Esophagus muscularis mucosa (tissue), 4 donors: ENCODE measurements around the gene NDUFS8. TPM values are rescaled to one million over a fixed set of nuclear protein-coding genes. Genes with fewer than 3 reads are reported as not detected.

ENCODE experiments used
- DNase-seq: peaks from one replicate; pipeline ENCODE4 v3.0.0-alpha.2; 2017; ENCODE audit errors: extremely low spot score
- H3K27ac ChIP-seq, 4 donors: fragments of 200-600 bp; sonication (generic); replicated peaks in 1 of 4; 1 replicate in 3 of 4; 2 replicates in 1 of 4; pipeline ENCODE4 v1.5.1; 2016 to 2019; ENCODE audit warnings: mild to moderate bottlenecking in 1 of 4
- H3K27me3 ChIP-seq, 4 donors: fragments of 200-600 bp; sonication (generic); one replicate each; pipeline versions ENCODE4 v1.5.1 to v1.6.0; 2016 to 2019
- H3K36me3 ChIP-seq, 4 donors: fragments of 200-600 bp; sonication (generic); one replicate each; pipeline ENCODE4 v1.5.1; 2016 to 2019
- H3K4me1 ChIP-seq, 4 donors: fragments of 200-600 bp; sonication (generic); one replicate each; pipeline ENCODE4 v1.5.1; 2016 to 2019
- H3K4me3 ChIP-seq, 4 donors: fragments of 200-600 bp; sonication (generic); 1 replicate in 2 of 4; 2 replicates in 2 of 4; pipeline ENCODE4 v1.5.1; 2016 to 2019; ENCODE audit warnings: mild to moderate bottlenecking in 4 of 4, moderate library complexity in 1 of 4
- H3K9me3 ChIP-seq, 4 donors: fragments of 200-600 bp; sonication (generic); 1 replicate in 3 of 4; 2 replicates in 1 of 4; pipeline ENCODE4 v1.5.1; 2016 to 2019
- CTCF ChIP-seq, 3 experiments: fragments of 200-600 bp in 2 of 3; fragments of 450-650 bp in 1 of 3; sonication (generic) in 2 of 3; IDR thresholded peaks; one replicate each; pipeline ENCODE4 v1.5.1; 2017 to 2019; ENCODE audit warnings: antibody characterized with exemption in 3 of 3, mild to moderate bottlenecking in 2 of 3, moderate library complexity in 1 of 3
- EP300 ChIP-seq: sonication (generic); formaldehyde crosslinking; IDR thresholded peaks from one replicate; pipeline ENCODE4 v1.6.1; 2017; ENCODE audit warnings: antibody characterized with exemption
- POLR2A ChIP-seq: fragments of 450-650 bp; IDR thresholded peaks from one replicate; pipeline ENCODE4 v1.6.1; 2017; ENCODE audit warnings: antibody characterized with exemption, moderate library complexity, mild to moderate bottlenecking, low read depth
- POLR2AphosphoS5 ChIP-seq, 2 donors: sonication (generic); formaldehyde crosslinking; IDR thresholded peaks; one replicate each; pipeline ENCODE4 v1.6.1; 2017; ENCODE audit warnings: antibody characterized with exemption in 2 of 2
- WGBS: methylation state at CpG from one replicate; pipeline ENCODE4 v1.1.5; 2018; 5-methylcytosine and 5-hydroxymethylcytosine counted together
- intact Hi-C: fragments of 100-400 bp; cut with DNase I; formaldehyde crosslinking; loops from one replicate; pipeline ENCODE4 v1.15.1; 2023
- total RNA-seq, 4 donors: library from RNA; depleted of rRNA; stranded (reverse); fragments of >200 nt; gene quantifications; one replicate each; pipeline versions ENCODE4 v1.1.0 to v1.2.1, GENCODE V29; 2016

NDUFS8 gene
- total RNA-seq, 4 donors from 2014 or later: 178 to 271 (median 198) TPM

- no peaks in the 10 kb centered on the region for H3K27me3 ChIP-seq
- H3K36me3 ChIP-seq: peaks cover 15 to 49% (median 28%) of the 10 kb centered on the region in 4 donors
- peak overlapping the region; percentile 76 to 99 (median 86) for H3K4me3 ChIP-seq
- no peaks in the 10 kb centered on the region for H3K9me3 ChIP-seq
- TF ChIP-seq POLR2A (no peak), EP300 (no peak), CTCF (IDR thresholded peaks at IDR 0.05) (no peak), POLR2AphosphoS5 (IDR thresholded peaks at IDR 0.05) (no peak)
- 14% methylated on average over 10 of the region's 10 CpGs for WGBS
- intact Hi-C loops: no loop called here
- peak overlapping the region; percentile 90 to 95 (median 92) for H3K27ac ChIP-seq
- DNase-seq: no peak
- peaks cover 34 to 45% (median 39%) of the 10 kb centered on the region in 4 donors for H3K4me1 ChIP-seq
Measured at GRCh38 chr11:68031144-68031464, 623 bp downstream of the NDUFS8 start.

GRCh38 chr11:68032003-68032402 lies 1.5 kb downstream of the NDUFS8 start:
- no peak for TF ChIP-seq EP300
- no peak for TF ChIP-seq POLR2A
- TF ChIP-seq CTCF (IDR thresholded peaks at IDR 0.05): no peak
- TF ChIP-seq POLR2AphosphoS5 (IDR thresholded peaks at IDR 0.05): no peak
- DNase-seq: no peak
- no peaks in the 10 kb centered on the region for H3K9me3 ChIP-seq
- peak overlapping the region in 2 of 4 donors; percentile 76 to 87 for H3K4me3 ChIP-seq
- H3K27ac ChIP-seq: peak overlapping the region; percentile 90 to 95 (median 92)
- peaks cover 15 to 47% (median 32%) of the 10 kb centered on the region in 4 donors for H3K36me3 ChIP-seq
- 91% methylated on average over 8 of the region's 9 CpGs for WGBS
- H3K27me3 ChIP-seq: no peaks in the 10 kb centered on the region
- intact Hi-C loops: no loop called here
- peaks cover 43 to 54% (median 48%) of the 10 kb centered on the region in 4 donors for H3K4me1 ChIP-seq

- no peak for DNase-seq
- peaks cover 15 to 46% (median 32%) of the 10 kb centered on the region in 4 donors for H3K36me3 ChIP-seq
- no peak overlapping the region for H3K4me3 ChIP-seq
- no peak for TF ChIP-seq POLR2AphosphoS5 (IDR thresholded peaks at IDR 0.05)
- 92% methylated on average over 18 of the region's 29 CpGs for WGBS
- H3K27me3 ChIP-seq: no peaks in the 10 kb centered on the region
- H3K4me1 ChIP-seq: peaks cover 54 to 65% (median 60%) of the 10 kb centered on the region in 4 donors
- intact Hi-C loops: no loop called here
- no peaks in the 10 kb centered on the region for H3K9me3 ChIP-seq
- peak overlapping the region in 2 of 4 donors; percentile 28 to 91 for H3K27ac ChIP-seq
Measured at GRCh38 chr11:68032997-68033707, 2.7 kb downstream of the NDUFS8 start.

GRCh38 chr11:68033708-68034045 lies 3.2 kb downstream of the NDUFS8 start:
- H3K4me3 ChIP-seq: no peak overlapping the region
- H3K27me3 ChIP-seq: no peaks in the 10 kb centered on the region
- WGBS: 83% methylated on average over 7 of the region's 12 CpGs
- peak overlapping the region in 1 of 4 donors; percentile 28 for H3K27ac ChIP-seq
- H3K36me3 ChIP-seq: peaks cover 15 to 46% (median 32%) of the 10 kb centered on the region in 4 donors
- intact Hi-C loops: no loop called here
- TF ChIP-seq CTCF (IDR thresholded peaks at IDR 0.05) (no peak), EP300 (no peak), POLR2A (no peak), POLR2AphosphoS5 (IDR thresholded peaks at IDR 0.05) (no peak)
- no peak for DNase-seq
- no peaks in the 10 kb centered on the region for H3K9me3 ChIP-seq
- H3K4me1 ChIP-seq: peaks cover 59 to 70% (median 65%) of the 10 kb centered on the region in 4 donors

- 92% methylated on average over 13 of the region's 13 CpGs for WGBS
- H3K36me3 ChIP-seq: peaks cover 15 to 46% (median 32%) of the 10 kb centered on the region in 4 donors
- no peak overlapping the region for H3K4me3 ChIP-seq
- H3K9me3 ChIP-seq: no peaks in the 10 kb centered on the region
- DNase-seq: no peak
- intact Hi-C loops: loop anchor here (5.0 kb wide), 1 partner anchor 87 kb away; the partner anchor contains the start of gene CHKA
- peaks cover 62 to 74% (median 72%) of the 10 kb centered on the region in 4 donors for H3K4me1 ChIP-seq
- TF ChIP-seq CTCF (IDR thresholded peaks at IDR 0.05) (no peak), POLR2A (no peak), EP300 (no peak), POLR2AphosphoS5 (IDR thresholded peaks at IDR 0.05) (no peak)
- H3K27me3 ChIP-seq: no peaks in the 10 kb centered on the region
- no peak overlapping the region for H3K27ac ChIP-seq
Measured at GRCh38 chr11:68035266-68035876, 4.9 kb downstream of the NDUFS8 start.
